SK-N-SH (cell line): ENCODE measurements around the gene PIP4K2B.

Experiments
- CTCF ChIP-seq: fragments of 200-600 bp; sonication (generic); IDR thresholded peaks from 2 replicates; pipeline ENCODE4 v1.6.1; 2017; ENCODE audit warnings: antibody characterized with exemption, mild to moderate bottlenecking, moderate library complexity
- FOXM1 ChIP-seq: IDR thresholded peaks from 2 replicates; pipeline ENCODE4 v1.4.0; 2012; ENCODE audit warnings: low read depth, mild to moderate bottlenecking
- MXI1 ChIP-seq: IDR thresholded peaks from 2 replicates; pipeline ENCODE4 v1.6.1; 2012; ENCODE audit warnings: mild to moderate bottlenecking, low read depth, low read length, improper control_type of control experiment
- RAD21 ChIP-seq: IDR thresholded peaks from 2 replicates; pipeline ENCODE4 v1.6.1; 2012; ENCODE audit warnings: mild to moderate bottlenecking, low read length
- RFX5 ChIP-seq: IDR thresholded peaks from 2 replicates; pipeline ENCODE4 v1.6.1; 2012; ENCODE audit warnings: mild to moderate bottlenecking, improper control_type of control experiment, low read length
- TAF1 ChIP-seq: IDR thresholded peaks from 2 replicates; pipeline ENCODE4 v1.6.1; 2012; ENCODE audit warnings: low read depth, mild to moderate bottlenecking, low read length, moderate library complexity, borderline replicate concordance
- YY1 ChIP-seq: IDR thresholded peaks from 2 replicates; pipeline ENCODE4 v1.4.0; 2012; ENCODE audit warnings: low read depth, mild to moderate bottlenecking
- ZBTB33 ChIP-seq: IDR thresholded peaks from 2 replicates; pipeline ENCODE4 v1.4.0; 2012; ENCODE audit warnings: low read depth, borderline replicate concordance

- TF ChIP-seq ZBTB33 (no peak), FOXM1 (no peak), RFX5 (no peak), TAF1 (no peak), CTCF (no peak), MXI1 (no peak), YY1 (no peak), RAD21 (no peak)
Observed at GRCh38 chr17:38791162-38791561, 8.2 kb downstream of the PIP4K2B start.
